Mammary epithelial cell (primary cell): ENCODE data around the gene RNF169.

Experiments used
- CTCF ChIP-seq, 2 donors: IDR thresholded peaks in 1 of 2; conservative IDR thresholded peaks in 1 of 2; 2 replicates each; pipeline ENCODE4 v1.5.1; 2011 to 2012; ENCODE audit warnings: inconsistent platforms in 2 of 2, low read length in 2 of 2, mild to moderate bottlenecking in 2 of 2, control low read depth in 1 of 2, low read depth in 1 of 2; ENCODE audit not compliant: insufficient read depth in 1 of 2; ENCODE audit errors: extremely low read depth in 1 of 2
- EZH2 ChIP-seq: IDR thresholded peaks from 2 replicates; pipeline ENCODE4 v1.6.1; 2012; ENCODE audit warnings: low read length, inconsistent platforms, borderline replicate concordance

- TF ChIP-seq CTCF (conservative IDR thresholded peaks at IDR 0.05 in 1 of 2, IDR thresholded peaks at IDR 0.05 in 1 of 2; ENCODE audit: extremely low read depth in 1 of 2, insufficient read depth in 1 of 2, low read depth in 1 of 2, low read length in 2 of 2): no peak
- TF ChIP-seq EZH2: peak; percentile 80
Measured at GRCh38 chr11:74730571-74731260, 17.9 kb upstream of the RNF169 start.
